C4-2B (cell line): ENCODE data around the gene AMIGO3.
A peak's percentile ranks its signal among the peaks of the same experiment; 100 is the strongest.
"Not testable (repeated sequence)": the region's sequence is repeated elsewhere in the genome, so short reads cannot be mapped to it uniquely, and the experiment has no call there.

Experiments
- H3K27ac ChIP-seq: fragments of 450-650 bp; 2 replicates; pipeline ENCODE4 v1.5.1; 2017
- ZFX ChIP-seq: fragments of 450-650 bp; IDR thresholded peaks from 2 replicates; pipeline ENCODE4 v1.6.1; 2017
- TF ChIP-seq, protein P1 (sequence below): fragments of 450-650 bp; conservative IDR thresholded peaks from 2 replicates; pipeline ENCODE4 v1.5.1; 2017; ENCODE audit warnings: mild to moderate bottlenecking

AMIGO3 gene

DNA sequence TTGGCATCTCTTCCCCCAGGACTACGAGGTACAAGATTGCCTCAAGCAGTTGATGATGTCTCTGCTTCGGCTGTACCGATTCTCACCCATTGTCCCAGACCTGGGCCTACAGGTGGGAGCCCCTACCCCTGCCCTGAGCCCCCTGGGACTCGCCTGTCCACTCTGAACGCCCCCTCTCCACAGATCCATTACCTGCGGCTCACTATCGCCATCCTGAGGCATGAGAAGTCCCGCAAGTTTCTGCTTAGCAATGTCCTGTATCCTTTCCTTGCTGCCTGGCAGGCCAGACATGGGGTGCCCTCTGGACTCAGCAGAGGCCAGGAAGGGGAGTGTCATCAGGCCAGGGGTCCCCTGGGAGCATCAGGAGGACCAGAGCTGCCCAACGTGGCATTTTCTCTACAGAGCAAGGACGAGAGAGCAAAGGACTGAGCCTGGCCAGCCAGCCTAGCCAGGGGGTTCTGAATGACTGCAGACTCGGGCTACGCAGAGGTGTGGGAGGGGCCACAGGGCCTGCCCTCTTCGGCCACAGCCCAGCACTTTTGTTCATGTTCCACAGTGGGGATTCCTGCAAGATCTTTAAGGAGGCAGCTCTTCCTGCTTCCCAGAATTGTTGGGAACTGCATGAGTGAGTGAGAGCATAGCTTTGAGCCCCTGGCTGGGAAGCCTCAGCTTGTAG, 18.9 kb downstream of the AMIGO3 start:
- H3K27ac ChIP-seq, result no peak overlapping the region

DNA sequence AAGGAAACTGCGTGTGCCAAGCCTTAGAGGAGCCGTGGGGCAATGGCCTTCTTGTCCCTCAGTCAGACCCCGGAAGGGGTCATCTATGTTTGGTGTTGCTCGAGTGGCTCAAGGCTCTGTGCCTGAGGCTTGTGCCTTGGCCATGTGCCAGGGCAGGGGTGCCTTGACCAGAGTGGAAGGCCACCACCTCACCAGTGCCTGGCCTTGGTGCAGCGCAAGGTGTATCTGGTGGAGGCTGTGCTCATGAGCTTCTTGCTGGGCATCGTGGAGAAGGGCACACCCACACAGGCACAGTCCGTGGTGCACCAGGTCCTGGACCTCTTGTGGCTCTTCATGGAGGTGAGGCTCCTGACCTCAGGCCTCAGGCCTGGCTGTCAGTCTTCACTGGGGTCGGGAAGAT, 19.5 kb downstream of the AMIGO3 start:
- TF ChIP-seq, protein P1, sequence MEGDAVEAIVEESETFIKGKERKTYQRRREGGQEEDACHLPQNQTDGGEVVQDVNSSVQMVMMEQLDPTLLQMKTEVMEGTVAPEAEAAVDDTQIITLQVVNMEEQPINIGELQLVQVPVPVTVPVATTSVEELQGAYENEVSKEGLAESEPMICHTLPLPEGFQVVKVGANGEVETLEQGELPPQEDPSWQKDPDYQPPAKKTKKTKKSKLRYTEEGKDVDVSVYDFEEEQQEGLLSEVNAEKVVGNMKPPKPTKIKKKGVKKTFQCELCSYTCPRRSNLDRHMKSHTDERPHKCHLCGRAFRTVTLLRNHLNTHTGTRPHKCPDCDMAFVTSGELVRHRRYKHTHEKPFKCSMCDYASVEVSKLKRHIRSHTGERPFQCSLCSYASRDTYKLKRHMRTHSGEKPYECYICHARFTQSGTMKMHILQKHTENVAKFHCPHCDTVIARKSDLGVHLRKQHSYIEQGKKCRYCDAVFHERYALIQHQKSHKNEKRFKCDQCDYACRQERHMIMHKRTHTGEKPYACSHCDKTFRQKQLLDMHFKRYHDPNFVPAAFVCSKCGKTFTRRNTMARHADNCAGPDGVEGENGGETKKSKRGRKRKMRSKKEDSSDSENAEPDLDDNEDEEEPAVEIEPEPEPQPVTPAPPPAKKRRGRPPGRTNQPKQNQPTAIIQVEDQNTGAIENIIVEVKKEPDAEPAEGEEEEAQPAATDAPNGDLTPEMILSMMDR, result no peak
- no peak overlapping the region for H3K27ac ChIP-seq

More for the DNA sequence above, 18.9 kb downstream of the AMIGO3 start:
- TF ChIP-seq ZFX, result no peak
- TF ChIP-seq, protein P1, result no peak

DNA sequence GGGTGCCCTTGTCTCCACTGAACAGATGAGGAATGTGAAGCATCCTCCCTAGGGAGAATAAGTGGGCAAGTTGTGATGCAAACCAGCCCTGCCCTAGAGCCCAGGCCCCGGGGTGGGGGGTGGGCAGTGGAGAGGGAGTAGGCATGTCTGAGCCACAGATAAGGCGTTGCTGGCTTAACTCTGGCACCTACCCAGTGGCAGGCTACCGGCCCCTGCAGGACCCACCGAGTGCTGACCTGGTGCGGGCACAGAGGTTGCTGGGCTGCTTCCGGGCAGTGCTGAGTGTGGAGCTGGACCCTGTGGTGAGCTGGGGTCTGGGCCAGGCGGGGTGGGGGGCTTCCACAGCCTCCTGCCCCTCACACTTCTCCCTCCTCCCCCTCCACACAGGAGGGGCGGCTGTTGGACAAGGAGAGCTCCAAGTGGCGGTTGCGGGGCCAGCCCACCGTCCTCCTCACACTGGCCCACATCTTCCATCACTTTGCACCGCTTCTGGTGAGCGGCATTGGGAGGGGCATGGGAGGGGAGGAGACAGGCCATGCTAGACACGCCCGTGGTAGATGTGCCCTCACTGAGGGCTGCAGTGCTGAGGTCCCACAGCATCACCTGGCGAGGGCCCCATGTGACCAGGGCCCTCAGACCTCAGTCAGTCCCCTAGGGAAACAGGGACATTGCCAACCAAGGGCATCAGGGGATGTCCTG, 20.1 kb downstream of the AMIGO3 start:
- TF ChIP-seq ZFX, result no peak
- TF ChIP-seq, protein P1, result no peak
- H3K27ac ChIP-seq, result no peak overlapping the region

DNA sequence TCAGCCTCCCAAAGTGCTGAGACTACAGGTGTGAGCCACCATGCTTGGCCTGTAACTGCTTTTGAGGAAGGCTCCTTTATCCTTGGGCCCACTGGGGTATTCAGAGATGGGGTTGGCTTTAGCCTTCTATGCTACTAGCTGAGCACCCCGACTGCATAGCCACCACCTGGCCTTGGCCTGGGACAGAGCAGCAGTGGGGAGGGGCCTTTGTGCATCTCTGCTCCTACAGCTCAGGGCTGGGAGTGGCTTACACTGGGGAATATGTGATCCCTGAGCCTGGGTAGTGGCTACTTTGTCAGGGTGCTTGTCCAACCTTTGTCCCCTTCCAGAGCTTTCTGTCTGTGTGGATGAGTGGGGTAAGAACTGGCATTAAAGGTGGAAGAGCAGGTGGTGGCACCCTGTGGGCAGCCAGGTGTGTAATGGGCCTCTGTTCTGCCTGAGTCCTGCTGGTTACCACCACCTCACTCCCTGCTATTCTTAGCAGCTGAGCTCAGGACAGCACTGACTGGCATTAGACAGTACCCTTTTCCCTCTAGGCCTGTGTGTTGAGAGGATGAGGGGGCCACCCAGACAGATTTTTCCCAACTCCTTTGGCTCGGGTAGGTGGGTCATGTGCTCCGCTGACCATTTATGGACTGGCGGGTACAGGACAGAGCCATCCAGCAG, 24.0 kb downstream of the AMIGO3 start:
- not testable (repeated sequence) for H3K27ac ChIP-seq

DNA sequence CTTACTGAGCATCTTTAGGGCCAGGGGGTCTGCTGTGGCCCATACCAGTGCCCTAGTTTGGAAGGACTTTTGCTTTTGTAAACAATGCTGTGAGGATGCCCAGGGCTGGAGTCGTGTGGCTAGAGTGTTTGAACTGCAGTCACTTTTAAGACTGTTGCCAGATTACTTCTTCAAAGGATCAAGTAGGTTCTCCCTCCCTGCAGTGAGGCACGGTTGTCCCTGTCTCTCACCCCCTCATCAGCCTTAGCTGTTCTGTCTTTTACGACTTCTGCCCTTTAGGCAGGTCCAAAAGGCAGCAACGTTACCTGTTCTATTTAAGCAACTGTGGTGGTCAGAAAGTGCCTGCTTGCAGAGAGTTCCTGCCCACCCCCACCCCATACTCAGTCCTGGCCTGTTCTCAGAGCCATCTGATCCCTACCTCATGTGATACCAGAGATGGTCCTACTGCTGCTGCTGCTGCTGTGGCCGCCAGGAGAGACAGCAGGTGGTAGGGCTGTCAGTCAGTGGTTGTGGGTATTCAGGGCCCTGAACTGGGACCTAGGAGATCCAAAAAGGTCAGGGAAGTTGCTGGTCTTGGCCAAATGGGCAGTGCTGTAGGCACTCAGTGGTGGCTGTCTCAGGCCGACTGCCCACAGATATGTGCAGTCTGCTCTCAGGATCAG, 24.9 kb downstream of the AMIGO3 start:
- not testable (repeated sequence) for H3K27ac ChIP-seq

DNA sequence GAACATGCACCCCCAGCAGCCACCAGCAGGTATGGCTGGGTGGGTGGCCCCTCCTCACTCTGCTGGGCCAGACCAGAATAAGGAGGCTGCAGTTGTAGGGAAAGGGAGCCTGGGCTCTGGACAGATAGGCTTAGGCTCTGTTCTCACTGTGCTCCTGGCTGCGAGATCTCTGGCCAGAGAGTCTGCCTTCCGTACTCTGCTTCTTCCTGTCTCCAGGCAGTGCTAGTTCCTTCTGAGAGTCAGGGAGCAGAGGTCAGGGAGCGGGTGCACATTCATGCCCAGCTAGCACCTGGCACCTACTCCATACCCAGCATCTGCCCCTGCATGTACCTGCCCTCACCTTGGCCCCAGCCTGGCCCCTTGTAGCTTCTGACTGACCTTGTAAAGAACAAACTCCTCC, 28.0 kb downstream of the AMIGO3 start:
- H3K27ac ChIP-seq, result not testable (repeated sequence)

DNA sequence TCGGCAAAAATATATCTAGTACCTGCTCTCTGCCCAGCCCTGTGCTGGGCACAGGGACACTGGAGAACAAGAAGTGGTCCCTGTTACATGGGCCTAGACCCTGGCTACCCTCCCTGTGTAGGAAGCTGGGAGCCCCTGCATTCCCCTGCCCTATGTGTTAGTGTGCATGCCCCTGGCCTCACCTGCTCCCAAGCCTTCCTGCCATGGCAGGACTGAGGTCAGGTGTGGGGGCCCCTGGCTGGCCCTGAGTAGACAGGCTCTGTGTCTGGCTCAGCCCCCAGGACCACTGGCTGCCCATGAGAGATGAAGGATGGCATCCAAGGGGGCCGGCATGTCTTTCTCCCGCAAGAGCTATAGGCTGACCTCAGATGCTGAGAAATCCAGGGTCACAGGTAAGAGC, 28.6 kb downstream of the AMIGO3 start:
- H3K27ac ChIP-seq, result not testable (repeated sequence)

DNA sequence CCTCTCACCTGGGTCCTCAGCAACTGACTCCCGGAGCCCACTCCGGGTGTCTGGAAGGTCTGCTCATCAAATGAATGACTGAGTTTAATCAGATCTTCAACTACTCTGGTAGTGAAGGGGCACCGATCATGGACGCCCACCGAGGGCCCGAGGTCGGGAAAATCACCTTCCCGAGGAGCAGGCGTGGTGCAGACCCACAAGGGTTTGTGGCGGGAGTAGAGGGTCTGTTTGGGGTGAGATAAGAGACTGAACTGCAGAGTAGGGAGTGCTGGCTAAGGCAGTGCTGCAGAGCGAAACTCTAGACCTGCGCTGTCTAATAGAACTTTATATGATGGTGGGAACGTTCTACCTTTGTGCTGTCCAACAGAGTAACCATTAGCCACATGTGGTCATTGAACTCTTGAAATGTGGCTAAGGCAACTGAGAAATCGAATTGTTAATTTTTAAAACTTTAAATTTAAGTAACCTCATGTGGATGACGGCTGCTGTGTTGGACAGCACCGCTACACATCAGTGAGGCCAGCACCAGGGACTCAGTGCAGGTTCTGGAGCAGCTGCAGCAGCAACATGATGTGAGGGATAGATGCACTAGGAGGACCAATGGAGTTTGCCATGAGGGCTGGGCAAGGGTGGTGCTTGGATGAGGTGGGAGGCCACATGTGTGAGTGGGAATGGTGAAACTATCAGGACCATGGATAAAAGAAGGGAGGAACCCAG, 29.4 kb downstream of the AMIGO3 start:
- H3K27ac ChIP-seq, result peak overlapping the region; percentile 80

DNA sequence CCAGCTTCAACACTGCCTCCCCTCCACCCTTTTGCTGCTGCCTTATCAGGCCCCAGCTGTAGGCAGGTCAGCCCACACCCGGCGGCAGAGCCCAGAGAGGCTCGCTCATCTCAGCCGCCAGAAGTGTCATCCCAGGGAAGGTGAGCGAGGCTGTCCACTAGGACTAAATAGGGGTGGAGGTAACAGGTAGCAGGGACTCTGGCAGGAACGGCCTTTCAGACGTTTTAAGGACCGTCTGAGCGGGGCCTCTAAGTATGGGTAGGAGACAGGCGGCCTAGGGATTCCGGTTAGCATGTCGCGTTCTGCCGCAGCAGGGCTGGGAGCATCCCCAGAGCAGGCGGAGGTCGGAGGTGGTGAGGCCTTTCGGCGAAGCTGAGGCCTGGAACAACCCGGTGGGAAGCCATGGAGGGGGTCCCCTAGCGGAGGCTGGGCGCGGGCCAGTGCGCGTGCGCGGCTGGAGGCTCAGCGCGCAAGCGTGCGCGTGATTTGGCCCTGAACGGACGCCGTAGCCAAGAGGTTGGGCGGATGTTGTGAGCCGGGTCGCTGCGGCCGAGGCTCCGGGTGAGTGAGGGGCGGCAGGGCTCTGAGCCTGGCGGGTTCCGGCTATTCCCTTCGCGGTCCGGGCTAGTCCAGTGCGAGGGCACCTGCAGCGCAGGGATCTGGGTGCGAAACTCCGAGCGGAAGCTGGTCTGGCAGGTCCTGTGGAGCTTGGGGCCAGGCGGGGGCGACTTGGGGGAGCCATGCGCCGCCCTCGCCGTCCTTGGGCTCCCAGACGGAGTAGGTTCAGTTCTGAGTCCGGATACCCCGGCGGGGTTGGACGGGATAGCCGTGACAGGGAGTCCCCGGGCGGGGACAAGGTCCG, 30.2 kb downstream of the AMIGO3 start, which contains the start of the genes MST1 and RNF123:
MST1 (minus strand) TSS at position 429 of the 862 bp plus-strand sequence. CDS start 783 bp downstream, outside the sequence.
RNF123 (plus strand) TSS at position 512 of the 862 bp plus-strand sequence. CDS start 1,609 bp downstream, outside the sequence.
- TF ChIP-seq, protein P1, result no peak
- TF ChIP-seq ZFX, result 0 out of 2 replicates have a peak, but pooled peaks have one; percentile 22
- peak within 1 kb of the TSS; percentile 80 for H3K27ac ChIP-seq

DNA sequence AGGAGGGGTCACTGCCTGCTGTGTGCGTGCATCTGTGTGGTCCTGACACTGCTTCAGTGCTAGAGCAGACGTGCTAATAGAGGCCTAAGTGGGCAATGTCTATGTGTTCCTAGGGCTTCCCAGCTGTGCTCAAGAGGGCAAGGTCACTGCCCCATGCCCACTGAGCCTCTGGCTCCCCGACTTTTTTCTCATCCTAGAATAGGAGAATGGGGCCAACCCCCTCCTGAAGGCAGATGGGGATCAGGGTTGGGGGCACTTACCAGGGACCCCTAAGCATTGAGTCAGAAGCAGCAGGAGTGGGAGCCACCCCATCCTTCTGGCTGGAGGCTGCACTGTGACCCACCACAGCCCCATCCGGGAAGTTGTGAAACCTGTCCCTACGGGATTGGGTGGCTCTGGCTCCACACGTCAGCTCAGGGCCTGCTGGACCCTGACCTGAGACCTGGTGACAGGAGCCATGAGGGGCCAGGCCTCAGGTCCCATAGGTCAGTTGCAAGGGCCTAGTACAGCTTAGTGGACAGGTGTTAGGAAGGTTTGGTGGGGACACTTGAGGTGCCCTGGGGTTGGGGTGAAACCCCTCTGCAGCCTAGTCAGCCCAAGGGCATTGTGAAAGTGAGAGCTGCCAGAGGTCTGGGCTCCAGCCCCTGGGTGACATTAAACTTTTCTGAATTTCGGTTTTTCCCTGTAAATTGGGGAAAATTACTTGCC, 31.0 kb downstream of the AMIGO3 start:
- H3K27ac ChIP-seq, result peak overlapping the region; percentile 80

DNA sequence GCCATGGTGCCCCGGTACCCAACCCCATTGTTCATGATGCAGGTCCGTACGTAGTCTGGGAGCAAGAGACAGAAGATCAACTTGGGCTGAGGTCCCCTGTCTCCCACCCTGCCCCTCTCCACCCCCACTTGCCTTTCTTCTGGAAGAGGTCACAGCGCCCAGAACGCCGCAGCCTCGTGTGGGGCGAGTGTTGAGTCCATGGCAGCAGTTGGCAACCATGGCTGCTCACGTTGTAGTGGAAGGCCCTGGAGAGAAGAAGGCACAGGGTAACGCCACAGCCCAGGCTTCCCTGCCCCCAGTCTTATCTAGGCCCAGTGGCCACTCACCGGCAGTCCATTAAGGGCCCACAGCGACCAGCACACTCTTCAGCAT, 32.1 kb downstream of the AMIGO3 start:
- not testable (repeated sequence) for H3K27ac ChIP-seq

DNA sequence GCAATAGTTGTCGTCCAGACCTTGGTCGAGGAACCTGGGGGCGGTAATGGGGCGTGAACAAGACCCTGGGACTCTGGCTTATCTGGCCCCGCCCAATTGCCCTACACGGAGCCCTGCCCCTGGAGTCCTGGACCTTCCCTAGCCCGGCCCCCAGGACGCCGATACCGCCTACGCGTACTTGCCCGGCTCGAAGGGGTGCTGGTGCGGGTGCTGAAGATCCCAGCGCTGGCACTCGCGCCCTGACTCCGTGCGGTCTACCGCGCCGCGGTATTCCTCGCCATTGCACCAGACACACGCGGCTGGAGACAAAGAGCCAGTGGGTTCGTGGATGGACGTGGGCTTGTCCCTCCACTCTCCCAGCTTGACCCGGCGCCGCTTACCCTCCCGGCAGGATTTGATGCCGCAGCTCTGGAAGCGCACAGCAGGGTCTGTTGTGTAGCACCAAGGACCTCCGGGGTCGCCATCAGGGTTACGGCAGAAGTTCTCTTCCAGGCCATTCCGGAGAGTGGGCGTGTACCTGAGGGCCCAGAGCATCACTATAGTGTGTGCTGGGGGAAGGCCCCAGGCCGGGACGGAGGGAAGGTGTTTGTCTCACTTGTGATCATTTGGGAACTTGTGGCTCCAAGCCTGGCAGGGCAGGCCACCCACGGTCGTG, 32.6 kb downstream of the AMIGO3 start:
- not testable (repeated sequence) for H3K27ac ChIP-seq
